ENCODE results near the gene WDR37.
"Not testable (repeated sequence)": the region's sequence is repeated elsewhere in the genome, so short reads cannot be mapped to it uniquely, and the experiment has no call there.

WDR37 gene

GRCh38 chr10:1155791-1156615, 99.8 kb downstream of the WDR37 start:
- no peak for DNase-seq

- DNase-seq, result no peak
Observed at GRCh38 chr10:1156616-1156886, 100.4 kb downstream of the WDR37 start.

GRCh38 chr10:1156921-1157614, 100.9 kb downstream of the WDR37 start:
- DNase-seq, result no peak

GRCh38 chr10:1157615-1157933, 101.4 kb downstream of the WDR37 start:
- DNase-seq, result no peak

GRCh38 chr10:1158066-1158465, 101.9 kb downstream of the WDR37 start:
- DNase-seq, result no peak

- DNase-seq, result not testable (repeated sequence)
Observed at GRCh38 chr10:1158536-1158935, 102.4 kb downstream of the WDR37 start.

- DNase-seq, result no peak
Observed at GRCh38 chr10:1159131-1160061, 103.2 kb downstream of the WDR37 start.

GRCh38 chr10:1160561-1161314, 104.6 kb downstream of the WDR37 start:
- no peak for DNase-seq

- DNase-seq, result not testable (repeated sequence)
Observed at GRCh38 chr10:1161315-1161673, 105.1 kb downstream of the WDR37 start.

GRCh38 chr10:1162481-1163203, 106.5 kb downstream of the WDR37 start:
- DNase-seq, result no peak

- DNase-seq, result no peak
Observed at GRCh38 chr10:1163204-1163660, 107.0 kb downstream of the WDR37 start.

GRCh38 chr10:1163831-1164230, 107.6 kb downstream of the WDR37 start:
- no peak for DNase-seq

- no peak for DNase-seq
Observed at GRCh38 chr10:1166101-1166827, 110.1 kb downstream of the WDR37 start.

- DNase-seq, result no peak
Observed at GRCh38 chr10:1166828-1167275, 110.7 kb downstream of the WDR37 start.

GRCh38 chr10:1168763-1169162, 112.6 kb downstream of the WDR37 start:
- no peak for DNase-seq

GRCh38 chr10:1169186-1169885, 113.2 kb downstream of the WDR37 start:
- DNase-seq, result no peak

GRCh38 chr10:1169981-1170866, 114.0 kb downstream of the WDR37 start:
- no peak for DNase-seq

GRCh38 chr10:1170867-1171180, 114.6 kb downstream of the WDR37 start:
- no peak for DNase-seq

- no peak for DNase-seq
Observed at GRCh38 chr10:1171182-1171581, 115.0 kb downstream of the WDR37 start.

GRCh38 chr10:1171586-1171985, 115.4 kb downstream of the WDR37 start:
- no peak for DNase-seq
